Measurements from ENCODE around the gene DNMT3B.

Gene DNMT3B

GRCh38 chr20:32823078-32823477, 60.9 kb downstream of the DNMT3B start:
- DNase-seq (ENCODE audit: low read depth) = peak; percentile 62
- no peak overlapping the region for H3K4me3 ChIP-seq (ENCODE audit: control insufficient read depth, low read depth, low read length)
- TF ChIP-seq, protein P1, sequence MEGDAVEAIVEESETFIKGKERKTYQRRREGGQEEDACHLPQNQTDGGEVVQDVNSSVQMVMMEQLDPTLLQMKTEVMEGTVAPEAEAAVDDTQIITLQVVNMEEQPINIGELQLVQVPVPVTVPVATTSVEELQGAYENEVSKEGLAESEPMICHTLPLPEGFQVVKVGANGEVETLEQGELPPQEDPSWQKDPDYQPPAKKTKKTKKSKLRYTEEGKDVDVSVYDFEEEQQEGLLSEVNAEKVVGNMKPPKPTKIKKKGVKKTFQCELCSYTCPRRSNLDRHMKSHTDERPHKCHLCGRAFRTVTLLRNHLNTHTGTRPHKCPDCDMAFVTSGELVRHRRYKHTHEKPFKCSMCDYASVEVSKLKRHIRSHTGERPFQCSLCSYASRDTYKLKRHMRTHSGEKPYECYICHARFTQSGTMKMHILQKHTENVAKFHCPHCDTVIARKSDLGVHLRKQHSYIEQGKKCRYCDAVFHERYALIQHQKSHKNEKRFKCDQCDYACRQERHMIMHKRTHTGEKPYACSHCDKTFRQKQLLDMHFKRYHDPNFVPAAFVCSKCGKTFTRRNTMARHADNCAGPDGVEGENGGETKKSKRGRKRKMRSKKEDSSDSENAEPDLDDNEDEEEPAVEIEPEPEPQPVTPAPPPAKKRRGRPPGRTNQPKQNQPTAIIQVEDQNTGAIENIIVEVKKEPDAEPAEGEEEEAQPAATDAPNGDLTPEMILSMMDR (IDR thresholded peaks at IDR 0.05; ENCODE audit: control insufficient read depth, insufficient read depth, low read depth, low read length, missing control alignments) = peak; percentile 31

GRCh38 chr20:32823737-32824588, 61.8 kb downstream of the DNMT3B start:
- H3K4me3 ChIP-seq (ENCODE audit: control insufficient read depth, low read depth, low read length) = no peak overlapping the region
- TF ChIP-seq, protein P1 (IDR thresholded peaks at IDR 0.05; ENCODE audit: control insufficient read depth, insufficient read depth, low read depth, low read length, missing control alignments) = no peak
- DNase-seq (ENCODE audit: low read depth) = no peak

- TF ChIP-seq, protein P1 (IDR thresholded peaks at IDR 0.05; ENCODE audit: control insufficient read depth, insufficient read depth, low read depth, low read length, missing control alignments) = no peak
- no peak overlapping the region for H3K4me3 ChIP-seq (ENCODE audit: control insufficient read depth, low read depth, low read length)
- DNase-seq (ENCODE audit: low read depth) = no peak
These were observed 66.0 kb downstream of the DNMT3B start for GRCh38 chr20:32828029-32828680.

DNA sequence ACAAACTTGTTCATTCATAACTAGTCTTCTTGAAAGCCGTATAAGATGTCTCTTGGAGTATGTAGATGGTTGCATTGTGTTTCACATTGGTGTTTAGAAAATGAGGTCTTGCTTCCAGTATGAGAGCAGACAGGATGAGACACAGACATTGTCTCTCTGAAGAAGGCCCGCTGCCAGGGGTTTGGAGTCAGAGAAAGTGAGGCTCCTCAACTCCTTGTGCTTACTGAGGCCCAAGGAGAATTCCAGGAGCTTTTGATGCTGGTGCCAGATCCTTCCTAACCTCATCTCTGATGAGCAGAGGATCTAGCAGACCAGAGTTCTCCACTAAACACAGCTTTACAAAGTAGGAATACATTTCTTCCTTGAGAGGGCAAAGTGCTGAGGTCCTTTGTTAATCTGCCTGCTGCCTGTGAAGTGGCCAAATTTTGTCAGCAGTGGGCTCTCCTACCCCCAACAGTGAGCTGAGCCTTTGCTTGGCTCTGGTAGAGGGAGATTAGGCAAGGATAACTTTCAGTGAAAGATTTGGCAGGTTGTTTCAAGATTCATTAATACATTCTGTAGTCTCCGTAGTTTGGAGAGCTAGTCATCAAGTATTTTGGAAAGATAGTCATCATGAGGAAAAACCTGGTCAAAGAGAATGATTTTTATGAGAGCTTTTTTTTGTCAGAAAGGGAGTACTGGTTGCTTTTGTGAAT, 67.3 kb downstream of the DNMT3B start:
- H3K4me3 ChIP-seq (ENCODE audit: control insufficient read depth, low read depth, low read length) = no peak overlapping the region
- TF ChIP-seq, protein P1 (IDR thresholded peaks at IDR 0.05; ENCODE audit: control insufficient read depth, insufficient read depth, low read depth, low read length, missing control alignments) = no peak
- DNase-seq (ENCODE audit: low read depth) = no peak

DNA sequence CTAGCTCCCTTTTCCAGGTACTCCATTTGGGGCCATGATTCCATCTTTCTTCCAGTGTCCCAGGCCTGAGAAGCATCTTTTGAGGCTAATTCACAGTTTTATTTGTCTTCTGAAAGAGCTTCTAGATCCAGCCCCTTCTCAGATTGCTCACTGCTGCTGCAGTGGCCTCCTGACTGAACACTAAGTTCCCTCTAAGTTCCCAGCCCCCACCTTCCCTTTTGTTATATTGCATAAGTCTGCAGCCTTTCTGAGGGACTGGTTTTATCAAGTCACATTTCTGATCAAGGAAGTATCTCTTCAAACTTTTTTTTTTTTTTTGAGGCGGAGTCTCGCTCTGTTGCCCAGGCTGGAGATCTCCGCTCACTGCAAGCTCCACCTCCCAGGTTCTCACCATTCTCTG, 68.3 kb downstream of the DNMT3B start:
- TF ChIP-seq, protein P1 (IDR thresholded peaks at IDR 0.05; ENCODE audit: control insufficient read depth, insufficient read depth, low read depth, low read length, missing control alignments) = no peak
- H3K4me3 ChIP-seq (ENCODE audit: control insufficient read depth, low read depth, low read length) = no peak overlapping the region
- no peak for DNase-seq (ENCODE audit: low read depth)

DNA sequence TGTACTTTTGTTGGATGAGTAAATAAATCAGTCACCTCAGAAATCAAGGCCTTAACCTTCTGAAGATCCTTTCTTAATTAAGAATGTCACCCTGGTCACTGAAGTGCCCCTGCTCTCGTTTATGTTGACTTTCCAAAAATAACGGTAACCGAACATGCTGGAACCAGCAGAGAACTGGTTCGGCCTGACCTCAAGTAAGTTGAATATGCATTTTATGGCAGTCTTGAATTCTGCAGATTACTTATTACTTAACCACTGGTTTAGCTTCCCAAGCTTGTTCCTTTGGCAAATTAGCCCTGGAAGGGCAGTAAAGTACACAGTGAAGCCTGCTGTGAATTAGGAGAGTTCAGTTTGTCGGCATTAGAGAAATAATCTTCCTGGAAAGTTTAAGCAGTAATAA, 69.8 kb downstream of the DNMT3B start:
- no peak overlapping the region for H3K4me3 ChIP-seq (ENCODE audit: control insufficient read depth, low read depth, low read length)
- DNase-seq (ENCODE audit: low read depth) = no peak
- TF ChIP-seq, protein P1 (IDR thresholded peaks at IDR 0.05; ENCODE audit: control insufficient read depth, insufficient read depth, low read depth, low read length, missing control alignments) = no peak
